HepG2 (cell line): ENCODE results near the gene HEYL. TPM values are rescaled to one million over a fixed set of nuclear protein-coding genes. Genes with fewer than 3 reads are reported as not detected.

Experiments used
- ATAC-seq: fragments of 200-7000 bp; cut with Tn5 transposase; 3 replicates; pipeline ENCODE4 v1.9.1; 2020; ENCODE audit warnings: mild to moderate bottlenecking, moderate library complexity
- BruUV-seq: library from RNA; stranded (reverse); fragments of 400-500 nt; replicated peaks from 2 replicates; lab custom pipeline; 2021; lab: Mats Ljungman, UMichigan
- CTCF ChIA-PET: fragments of 300-600 bp; formaldehyde crosslinking; extraction: SDS; loops from one replicate; lab custom pipeline; 2021; ENCODE audit warnings: low total read pairs, inconsistent platforms, low intra/inter-chr PET ratio; lab: Yijun Ruan, JAX
- POLR2A ChIA-PET: fragments of 350-600 bp; sonication (Branson Sonifier 250); formaldehyde crosslinking; loops from one replicate; lab custom pipeline; 2020; ENCODE audit warnings: antibody characterized with exemption, inconsistent platforms; lab: Yijun Ruan, JAX
- DNase-seq: peaks from one replicate; pipeline ENCODE4 v3.0.0-alpha.2; 2015; ENCODE audit warnings: low spot score
- FAIRE-seq: peaks from 3 replicates; lab custom pipeline; 2011; peaks lifted over from hg19 to GRCh38; lab: Jason Lieb, UNC
- H2AFZ ChIP-seq: one replicate; pipeline ENCODE4 v1.6.1; 2011; ENCODE audit warnings: low read length, inconsistent platforms
- H3K27ac ChIP-seq: fragments of 300-600 bp; 3 replicates; pipeline ENCODE4 v1.8.0; 2011; ENCODE audit warnings: mixed run types, mild to moderate bottlenecking, mixed read lengths, low read length, inconsistent platforms; ENCODE audit not compliant: insufficient read depth; ENCODE audit errors: extremely low read length
- H3K27me3 ChIP-seq, 2 experiments: fragments of 200-600 bp in 1 of 2; 2 replicates in 1 of 2; 3 replicates in 1 of 2; pipeline versions ENCODE4 v1.6.0 to v1.8.0; 2011; ENCODE audit warnings: low read length in 2 of 2, mild to moderate bottlenecking in 2 of 2, moderate library complexity in 2 of 2, inconsistent platforms in 1 of 2; ENCODE audit not compliant: insufficient read depth in 2 of 2, control insufficient read depth in 1 of 2
- H3K36me3 ChIP-seq, 2 experiments: fragments of 200-600 bp in 1 of 2; replicated peaks in 1 of 2; 2 replicates in 1 of 2; 3 replicates in 1 of 2; pipeline versions ENCODE4 v1.5.1 to v1.8.0; 2011; ENCODE audit warnings: low read length in 2 of 2, inconsistent platforms in 1 of 2; ENCODE audit not compliant: insufficient read depth in 2 of 2, control insufficient read depth in 1 of 2
- H3K4me1 ChIP-seq: 2 replicates; pipeline ENCODE4 v1.5.1; 2012; ENCODE audit warnings: low read length, inconsistent platforms; ENCODE audit not compliant: insufficient read depth
- H3K4me2 ChIP-seq: 2 replicates; pipeline ENCODE4 v1.6.0; 2011; ENCODE audit warnings: low read depth, low read length, inconsistent platforms
- H3K4me3 ChIP-seq, 3 experiments: fragments of 200-600 bp in 1 of 3; sonication (generic), shearing (Covaris generic) in 1 of 3; replicated peaks in 1 of 3; 2 replicates each; pipeline ENCODE4 v1.5.1; 2011 to 2016; ENCODE audit warnings: low read length in 3 of 3, inconsistent platforms in 2 of 3, low read depth in 2 of 3, mild to moderate bottlenecking in 2 of 3, control low read depth in 1 of 3, mixed read lengths in 1 of 3; ENCODE audit not compliant: insufficient read depth in 1 of 3
- H3K79me2 ChIP-seq: one replicate; pipeline ENCODE4 v1.6.1; 2011; ENCODE audit warnings: low read length, inconsistent platforms; ENCODE audit not compliant: insufficient read depth
- H3K9ac ChIP-seq: 2 replicates; pipeline ENCODE4 v1.6.0; 2011; ENCODE audit warnings: mild to moderate bottlenecking, low read depth, low read length, inconsistent platforms; ENCODE audit not compliant: insufficient read depth
- H3K9me3 ChIP-seq: 2 replicates; pipeline ENCODE4 v1.5.1; 2012; ENCODE audit warnings: mild to moderate bottlenecking, low read length
- H4K20me1 ChIP-seq: 2 replicates; pipeline ENCODE4 v1.6.0; 2011; ENCODE audit warnings: inconsistent platforms, mild to moderate bottlenecking, low read length, moderate library complexity; ENCODE audit not compliant: insufficient read depth
- ARID3A ChIP-seq: IDR thresholded peaks from 2 replicates; pipeline ENCODE4 v1.6.1; 2012; ENCODE audit warnings: low read depth, low read length, improper control_type of control experiment
- HDAC2 ChIP-seq: sonication (generic); formaldehyde crosslinking; IDR thresholded peaks from 2 replicates; pipeline ENCODE4 v1.4.0; 2020; ENCODE audit warnings: missing genetic modification reagents
- HNRNPL ChIP-seq: fragments of 200-400 bp; formaldehyde crosslinking; IDR thresholded peaks from 2 replicates; pipeline ENCODE4 v1.6.1; 2017; ENCODE audit warnings: mild to moderate bottlenecking, low read depth, low read length
- HOXA7 ChIP-seq: sonication (generic); formaldehyde crosslinking; IDR thresholded peaks from 2 replicates; pipeline ENCODE4 v1.8.1; 2022; ENCODE audit warnings: mild to moderate bottlenecking, missing genetic modification reagents, moderate library complexity
- TSC22D2 ChIP-seq: sonication (generic); formaldehyde crosslinking; IDR thresholded peaks from 2 replicates; pipeline ENCODE4 v1.5.1; 2020; ENCODE audit warnings: missing genetic modification reagents, mild to moderate bottlenecking, borderline replicate concordance
- ZNF547 ChIP-seq: sonication (generic); formaldehyde crosslinking; IDR thresholded peaks from 2 replicates; pipeline ENCODE4 v1.5.1; 2020; ENCODE audit warnings: mild to moderate bottlenecking, missing genetic modification reagents
- ZNF713 ChIP-seq: sonication (generic); formaldehyde crosslinking; IDR thresholded peaks from 2 replicates; pipeline ENCODE4 v1.4.0; 2020; ENCODE audit warnings: mild to moderate bottlenecking, missing genetic modification reagents
- ZNF878 ChIP-seq: sonication (generic); formaldehyde crosslinking; IDR thresholded peaks from 2 replicates; pipeline ENCODE4 v1.8.1; 2023; ENCODE audit warnings: mild to moderate bottlenecking, missing genetic modification reagents, moderate library complexity
- WGBS: methylation state at CpG from one replicate; pipeline ENCODE4 v1.1.6; 2017; ENCODE audit warnings: low lambda C conversion rate; 5-methylcytosine and 5-hydroxymethylcytosine counted together
- in situ Hi-C: cut with HindIII; loops from 2 replicates; pipeline ENCODE4 v1.10.0; 2017; ENCODE audit warnings: low pct_unique_long_range_greater_than_20kb; ENCODE audit not compliant: extremely low pct_ligation_motif_present
- intact Hi-C: fragments of 100-400 bp; cut with micrococcal nuclease; formaldehyde crosslinking; loops from one replicate; pipeline ENCODE4 v1.10.0; 2022; ENCODE audit not compliant: unreplicated experiment
- polyA plus RNA-seq, 8 experiments: library from polyadenylated mRNA; depleted of rRNA in 3 of 8; stranded (reverse) in 7 of 8; unstranded in 1 of 8; fragments of >200 nt; fragmentation: Illumina TruSeq in 4 of 8; extraction: Trizol in 4 of 8; gene quantifications; 2 replicates each; pipeline versions ENCODE4 v1.2.1 to v1.2.3, GENCODE V29; 2011 to 2016; ENCODE audit warnings: low read depth in 4 of 8, missing spikeins in 1 of 8, mixed read lengths in 1 of 8; ENCODE audit not compliant: insufficient read depth in 1 of 8
- total RNA-seq, 5 experiments: library from RNA; depleted of rRNA; stranded (reverse); fragments of >200 nt; fragmentation: Illumina TruSeq; extraction: Trizol; gene quantifications; 2 replicates each; pipeline ENCODE4 v1.2.3, GENCODE V29; 2016; ENCODE audit warnings: low read depth in 1 of 5

Gene HEYL
- total and polyA plus RNA-seq, 2 of the 13 experiments (the other 11 are each of a cell fraction or from before 2014, with no cell fraction given) = 0.03 to 0.04 TPM

- Histone ChIP-seq H3K27me3 (peaks cover 0 to 52% of the 10 kb centered on the region in 2 experiments; a peak in 2 of 5 replicates), H3K4me2 (no peak overlapping the region), H2AFZ (no peak overlapping the region), H3K4me3 (no peak overlapping the region), H3K9ac (no peak overlapping the region), H3K9me3 (no peaks in the 10 kb centered on the region), H3K79me2 (no peaks in the 10 kb centered on the region), H3K27ac (no peak overlapping the region), H4K20me1 (no peaks in the 10 kb centered on the region), H3K4me1 (no peaks in the 10 kb centered on the region), H3K36me3 (no peaks in the 10 kb centered on the region)
- intact Hi-C loops (no loop called here), in situ Hi-C loops (no loop called here)
- TF ChIP-seq ARID3A (no peak), HOXA7 (CRISPR knock-in tag) (no peak), ZNF878 (CRISPR knock-in tag) (no peak), TSC22D2 (CRISPR knock-in tag) (no peak), ZNF547 (no peak), ZNF713 (no peak), HDAC2 (CRISPR knock-in tag) (no peak), HNRNPL (no peak)
- ChIA-PET CTCF (interaction anchor here (1.9 kb wide), 1 partner anchor 51 kb away, joined by 10 read pairs; no protein-coding TSS in a partner anchor), POLR2A (no interaction called here)
- ATAC-seq = no peak
- WGBS = 61% methylated on average over 3 of the region's 3 CpGs
- no peak for DNase-seq
- BruUV-seq = no TSS peak
- no peak for FAIRE-seq
Observed at GRCh38 chr1:39657402-39657801, 18.0 kb upstream of the HEYL start.
